NT2/D1 (cell line): ENCODE results near the gene MLLT3.

Experiments used
- SUZ12 ChIP-seq: IDR thresholded peaks from 2 replicates; pipeline ENCODE4 v1.6.1; 2011; ENCODE audit not compliant: insufficient read length, insufficient read depth; ENCODE audit errors: extremely low read depth
- YY1 ChIP-seq: IDR thresholded peaks from 2 replicates; pipeline ENCODE4 v1.6.1; 2011; ENCODE audit not compliant: insufficient read length, insufficient read depth
- ZNF274 ChIP-seq: IDR thresholded peaks from 2 replicates; pipeline ENCODE4 v1.6.1; 2011; ENCODE audit warnings: mild to moderate bottlenecking, low read depth, low read length

DNA sequence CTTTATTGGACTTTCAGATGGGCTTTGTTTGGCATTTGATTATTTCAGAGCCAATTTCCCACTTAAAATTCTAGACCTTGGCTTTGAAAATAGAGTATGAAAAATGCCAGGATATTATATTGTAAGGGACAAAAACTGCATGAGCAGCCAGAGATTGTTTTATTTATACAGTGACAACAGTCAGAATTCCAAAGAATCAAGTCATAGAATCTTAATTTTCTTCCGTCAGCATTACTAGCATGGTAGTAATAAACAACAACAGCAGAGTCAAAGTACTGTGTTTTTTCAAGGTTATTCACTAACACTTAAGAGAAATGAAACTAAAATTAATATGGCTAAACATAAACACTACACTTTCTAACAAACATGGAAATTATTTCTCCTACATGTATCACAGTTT lies 52.2 kb downstream of the MLLT3 start:
- TF ChIP-seq ZNF274 = no peak
- TF ChIP-seq YY1 = no peak
- no peak for TF ChIP-seq SUZ12
